GM18511 (cell line): Measurements from ENCODE around the gene MAP1S.

Source experiments
- ATAC-seq: cut with Tn5 transposase; IDR thresholded peaks from one replicate; pipeline ENCODE4 v1.9.1; 2021; ENCODE audit warnings: mild to moderate bottlenecking, moderate library complexity; ENCODE audit not compliant: unreplicated experiment

Gene MAP1S

GRCh38 chr19:17692566-17692965 is 26.7 kb upstream of the MAP1S start:
- ATAC-seq: no peak

- no peak for ATAC-seq
Observed at GRCh38 chr19:17695198-17695597, 24.1 kb upstream of the MAP1S start.

- no peak for ATAC-seq
Observed at GRCh38 chr19:17703824-17704463, 15.3 kb upstream of the MAP1S start.

- ATAC-seq: no peak
Observed at GRCh38 chr19:17706750-17707181, 12.5 kb upstream of the MAP1S start.

GRCh38 chr19:17711851-17712250 is 7.4 kb upstream of the MAP1S start:
- ATAC-seq: no peak

- ATAC-seq: no peak
Observed at GRCh38 chr19:17716309-17716929, 2.9 kb upstream of the MAP1S start.

GRCh38 chr19:17718550-17718946 is 732 bp upstream of the MAP1S start:
- ATAC-seq: no peak

- ATAC-seq: peak; percentile 31
Observed at GRCh38 chr19:17719730-17720400, 585 bp downstream of the MAP1S start.

- no peak for ATAC-seq
Observed at GRCh38 chr19:17720440-17720839, 1.2 kb downstream of the MAP1S start.

- no peak for ATAC-seq
Observed at GRCh38 chr19:17721111-17721628, 1.9 kb downstream of the MAP1S start.

- ATAC-seq: no peak
Observed at GRCh38 chr19:17721821-17722220, 2.5 kb downstream of the MAP1S start.

GRCh38 chr19:17722655-17723240 is 3.5 kb downstream of the MAP1S start:
- ATAC-seq: no peak

- no peak for ATAC-seq
Observed at GRCh38 chr19:17724655-17725054, 5.4 kb downstream of the MAP1S start.

- no peak for ATAC-seq
Observed at GRCh38 chr19:17725422-17726078, 6.3 kb downstream of the MAP1S start.

GRCh38 chr19:17726136-17726741 is 7.0 kb downstream of the MAP1S start:
- no peak for ATAC-seq

- no peak for ATAC-seq
Observed at GRCh38 chr19:17726964-17727773, 7.9 kb downstream of the MAP1S start.

GRCh38 chr19:17727843-17728242 is 8.6 kb downstream of the MAP1S start:
- no peak for ATAC-seq

GRCh38 chr19:17733127-17733526 is 13.8 kb downstream of the MAP1S start:
- ATAC-seq: no peak

GRCh38 chr19:17734146-17734545 is 14.9 kb downstream of the MAP1S start:
- no peak for ATAC-seq

- no peak for ATAC-seq
Observed at GRCh38 chr19:17735410-17735809, 16.1 kb downstream of the MAP1S start.
